Osteoblast (primary cell): ENCODE data around the gene GADD45A. TPM values are rescaled to one million over a fixed set of nuclear protein-coding genes. Genes with fewer than 3 reads are reported as not detected.

Experiments
- DNase-seq: peaks from one replicate; pipeline ENCODE4 v3.0.0; 2011; ENCODE audit warnings: low spot score, mixed read lengths; ENCODE audit not compliant: insufficient read length; ENCODE audit errors: missing footprints
- H2AFZ ChIP-seq: 2 replicates; pipeline ENCODE4 v1.6.0; 2011; ENCODE audit warnings: mild to moderate bottlenecking, low read length
- H3K27ac ChIP-seq: 2 replicates; pipeline ENCODE4 v1.5.1; 2011; ENCODE audit warnings: mild to moderate bottlenecking, low read depth, low read length, moderate library complexity
- H3K27me3 ChIP-seq: 2 replicates; pipeline ENCODE4 v1.6.0; 2012; ENCODE audit warnings: mild to moderate bottlenecking, control low read depth, inconsistent platforms, low read length, moderate library complexity; ENCODE audit not compliant: insufficient read depth
- H3K36me3 ChIP-seq: 2 replicates; pipeline ENCODE4 v1.5.1; 2011; ENCODE audit warnings: mild to moderate bottlenecking, low read length, control low read depth, moderate library complexity; ENCODE audit not compliant: insufficient read depth
- H3K4me1 ChIP-seq: 2 replicates; pipeline ENCODE4 v1.5.1; 2011; ENCODE audit warnings: mild to moderate bottlenecking, low read length, control low read depth, moderate library complexity; ENCODE audit not compliant: insufficient read depth
- H3K4me2 ChIP-seq: 2 replicates; pipeline ENCODE4 v1.6.0; 2011; ENCODE audit warnings: mild to moderate bottlenecking, low read length; ENCODE audit not compliant: insufficient read depth
- H3K4me3 ChIP-seq: fragments of 200-600 bp; sonication (generic); 3 replicates; pipeline ENCODE4 v1.5.1; 2012; ENCODE audit warnings: mild to moderate bottlenecking, low read length, inconsistent platforms; ENCODE audit not compliant: insufficient read depth
- H3K79me2 ChIP-seq: 2 replicates; pipeline ENCODE4 v1.6.0; 2012; ENCODE audit warnings: mild to moderate bottlenecking, low read length, control low read depth, inconsistent platforms; ENCODE audit not compliant: insufficient read depth
- H3K9me3 ChIP-seq: 2 replicates; pipeline ENCODE4 v1.5.1; 2011; ENCODE audit warnings: low read depth, low read length, control low read depth
- H4K20me1 ChIP-seq: 2 replicates; pipeline ENCODE4 v1.6.0; 2012; ENCODE audit warnings: mild to moderate bottlenecking, low read length, control low read depth; ENCODE audit not compliant: insufficient read depth
- CTCF ChIP-seq: IDR thresholded peaks from 2 replicates; pipeline ENCODE4 v1.5.1; 2011; ENCODE audit warnings: mild to moderate bottlenecking, low read depth, low read length, moderate library complexity; ENCODE audit errors: extremely low read depth
- total RNA-seq: library from RNA; depleted of rRNA; stranded (reverse); fragments of >200 nt; gene quantifications from 2 replicates; pipeline ENCODE4 v1.2.3, GENCODE V29; 2012

The GADD45A gene
- total RNA-seq, 1 donor: 48.9 TPM

GRCh38 chr1:67677408-67677807, 7.6 kb upstream of the GADD45A start:
- Histone ChIP-seq H4K20me1 (no peaks in the 10 kb centered on the region), H3K4me3 (no peak overlapping the region), H3K4me1 (peaks cover 12% of the 10 kb centered on the region), H3K4me2 (no peak overlapping the region), H3K79me2 (no peaks in the 10 kb centered on the region), H3K36me3 (no peaks in the 10 kb centered on the region), H2AFZ (no peak overlapping the region), H3K27ac (no peak overlapping the region), H3K27me3 (no peaks in the 10 kb centered on the region), H3K9me3 (no peaks in the 10 kb centered on the region)
- TF ChIP-seq CTCF: no peak
- DNase-seq: no peak

- Histone ChIP-seq H3K4me3 (no peak overlapping the region), H3K27me3 (no peaks in the 10 kb centered on the region), H3K9me3 (no peaks in the 10 kb centered on the region), H3K4me1 (peaks cover 15% of the 10 kb centered on the region), H4K20me1 (no peaks in the 10 kb centered on the region), H2AFZ (peak overlapping the region; percentile 18), H3K4me2 (no peak overlapping the region), H3K27ac (no peak overlapping the region), H3K36me3 (no peaks in the 10 kb centered on the region), H3K79me2 (no peaks in the 10 kb centered on the region)
- TF ChIP-seq CTCF: no peak
- no peak for DNase-seq
These were observed 7.1 kb upstream of the GADD45A start for GRCh38 chr1:67677930-67678329.

- Histone ChIP-seq H3K27me3 (no peaks in the 10 kb centered on the region), H3K4me3 (no peak overlapping the region), H3K9me3 (no peaks in the 10 kb centered on the region), H3K4me2 (no peak overlapping the region), H2AFZ (no peak overlapping the region), H3K36me3 (no peaks in the 10 kb centered on the region), H3K4me1 (peaks cover 28% of the 10 kb centered on the region), H3K27ac (no peak overlapping the region), H4K20me1 (no peaks in the 10 kb centered on the region), H3K79me2 (no peaks in the 10 kb centered on the region)
- no peak for TF ChIP-seq CTCF
- peak; percentile 76 for DNase-seq
These were observed 5.3 kb upstream of the GADD45A start for GRCh38 chr1:67679691-67680090.

GRCh38 chr1:67680486-67680885, 4.5 kb upstream of the GADD45A start:
- H3K4me3 ChIP-seq: no peak overlapping the region
- H3K4me1 ChIP-seq: peaks cover 26% of the 10 kb centered on the region
- no peak overlapping the region for H2AFZ ChIP-seq
- H3K79me2 ChIP-seq: peaks cover 3% of the 10 kb centered on the region
- no peak for DNase-seq
- H4K20me1 ChIP-seq: no peaks in the 10 kb centered on the region
- no peaks in the 10 kb centered on the region for H3K36me3 ChIP-seq
- H3K9me3 ChIP-seq: no peaks in the 10 kb centered on the region
- no peak overlapping the region for H3K4me2 ChIP-seq
- no peaks in the 10 kb centered on the region for H3K27me3 ChIP-seq
- no peak overlapping the region for H3K27ac ChIP-seq
- TF ChIP-seq CTCF: no peak
